GM18861 (cell line): Measurements from ENCODE around the gene ZNF138.
"Not testable (repeated sequence)": the region's sequence is repeated elsewhere in the genome, so short reads cannot be mapped to it uniquely, and the experiment has no call there.

Source experiments
- ATAC-seq: cut with Tn5 transposase; IDR thresholded peaks from one replicate; pipeline ENCODE4 v1.9.1; 2021; ENCODE audit not compliant: unreplicated experiment

Gene ZNF138

GRCh38 chr7:64794171-64794844 lies at the start of gene ZNF138:
Gene ZNF138 (plus strand): TSS chr7:64794428. CDS start chr7:64794569, 141 bp downstream.
- ATAC-seq: peak; percentile 100

GRCh38 chr7:64744680-64745079 lies 49.5 kb upstream of the ZNF138 start:
- no peak for ATAC-seq

- no peak for ATAC-seq
Measured at GRCh38 chr7:64747802-64748201, 46.4 kb upstream of the ZNF138 start.

GRCh38 chr7:64753032-64753431 lies 41.2 kb upstream of the ZNF138 start:
- ATAC-seq: no peak

- ATAC-seq: no peak
Measured at GRCh38 chr7:64755865-64756264, 38.4 kb upstream of the ZNF138 start.

GRCh38 chr7:64758151-64758550 lies 36.1 kb upstream of the ZNF138 start:
- no peak for ATAC-seq

- no peak for ATAC-seq
Measured at GRCh38 chr7:64768824-64769223, 25.4 kb upstream of the ZNF138 start.

GRCh38 chr7:64774204-64774842 lies 19.9 kb upstream of the ZNF138 start:
- ATAC-seq: no peak

GRCh38 chr7:64775289-64775688 lies 18.9 kb upstream of the ZNF138 start:
- no peak for ATAC-seq

- not testable (repeated sequence) for ATAC-seq
Measured at GRCh38 chr7:64784842-64785241, 9.4 kb upstream of the ZNF138 start.

- ATAC-seq: no peak
Measured at GRCh38 chr7:64787295-64787694, 6.9 kb upstream of the ZNF138 start.

GRCh38 chr7:64789241-64789640 lies 5.0 kb upstream of the ZNF138 start:
- ATAC-seq: not testable (repeated sequence)

- no peak for ATAC-seq
Measured at GRCh38 chr7:64793106-64793755, 997 bp upstream of the ZNF138 start.

GRCh38 chr7:64795176-64795575 lies 948 bp downstream of the ZNF138 start:
- no peak for ATAC-seq

GRCh38 chr7:64799169-64799568 lies 4.9 kb downstream of the ZNF138 start:
- ATAC-seq: not testable (repeated sequence)

- ATAC-seq: no peak
Measured at GRCh38 chr7:64802699-64803098, 8.5 kb downstream of the ZNF138 start.

- ATAC-seq: no peak
Measured at GRCh38 chr7:64807731-64808365, 13.6 kb downstream of the ZNF138 start.

GRCh38 chr7:64811767-64812166 lies 17.5 kb downstream of the ZNF138 start:
- ATAC-seq: no peak

GRCh38 chr7:64830926-64831325 lies 36.7 kb downstream of the ZNF138 start:
- no peak for ATAC-seq

- ATAC-seq: no peak
Measured at GRCh38 chr7:64832136-64832535, 37.9 kb downstream of the ZNF138 start.

GRCh38 chr7:64834989-64835388 lies 40.8 kb downstream of the ZNF138 start:
- ATAC-seq: no peak

GRCh38 chr7:64835856-64836255 lies 41.6 kb downstream of the ZNF138 start:
- not testable (repeated sequence) for ATAC-seq
